HepG2 (cell line): Measurements from ENCODE around the gene CDHR5. TPM values are rescaled to one million over a fixed set of nuclear protein-coding genes. Genes with fewer than 3 reads are reported as not detected.

ENCODE experiments used
- CBFB ChIP-seq: sonication (generic); formaldehyde crosslinking; IDR thresholded peaks from 2 replicates; pipeline ENCODE4 v1.4.0; 2020; ENCODE audit warnings: missing genetic modification reagents
- GPN1 ChIP-seq: sonication (generic); formaldehyde crosslinking; IDR thresholded peaks from 2 replicates; pipeline ENCODE4 v1.5.1; 2020; ENCODE audit warnings: missing genetic modification reagents, borderline replicate concordance
- MIER2 ChIP-seq: IDR thresholded peaks from 2 replicates; pipeline ENCODE4 v1.6.1; 2016; ENCODE audit warnings: missing biosample characterization, missing genetic modification reagents
- MXD4 ChIP-seq: IDR thresholded peaks from 2 replicates; pipeline ENCODE4 v1.6.1; 2016; ENCODE audit warnings: mild to moderate bottlenecking, missing biosample characterization, missing genetic modification reagents
- NONO ChIP-seq, 2 experiments: fragments of 450-650 bp in 1 of 2; sonication (generic) in 1 of 2; formaldehyde crosslinking in 1 of 2; IDR thresholded peaks in 1 of 2; conservative IDR thresholded peaks in 1 of 2; 2 replicates each; pipeline versions ENCODE4 v1.6.1 to v1.8.0; 2017 to 2022; ENCODE audit warnings: mild to moderate bottlenecking in 1 of 2, missing genetic modification reagents in 1 of 2, moderate library complexity in 1 of 2
- ZBTB21 ChIP-seq: sonication (generic); formaldehyde crosslinking; IDR thresholded peaks from 2 replicates; pipeline ENCODE4 v1.4.0; 2020; ENCODE audit warnings: missing genetic modification reagents
- ZFP36L2 ChIP-seq: sonication (generic); formaldehyde crosslinking; IDR thresholded peaks from 2 replicates; pipeline ENCODE4 v1.4.0; 2020; ENCODE audit warnings: missing genetic modification reagents
- ZKSCAN5 ChIP-seq: sonication (generic); formaldehyde crosslinking; IDR thresholded peaks from 2 replicates; pipeline ENCODE4 v1.5.1; 2020; ENCODE audit warnings: mild to moderate bottlenecking, missing genetic modification reagents
- ZMYM2 ChIP-seq: sonication (generic); formaldehyde crosslinking; IDR thresholded peaks from 2 replicates; pipeline ENCODE4 v1.8.0; 2022; ENCODE audit warnings: mild to moderate bottlenecking, missing genetic modification reagents
- ZNF703 ChIP-seq: sonication (generic); formaldehyde crosslinking; IDR thresholded peaks from 2 replicates; pipeline ENCODE4 v1.5.1; 2020; ENCODE audit warnings: missing genetic modification reagents, mild to moderate bottlenecking, moderate library complexity, borderline replicate concordance
- ZNF850 ChIP-seq: sonication (generic); formaldehyde crosslinking; conservative IDR thresholded peaks from 2 replicates; pipeline ENCODE4 v1.9.0; 2021; ENCODE audit warnings: mild to moderate bottlenecking, missing genetic modification reagents
- polyA plus RNA-seq, 8 experiments: library from polyadenylated mRNA; depleted of rRNA in 3 of 8; stranded (reverse) in 7 of 8; unstranded in 1 of 8; fragments of >200 nt; fragmentation: Illumina TruSeq in 4 of 8; extraction: Trizol in 4 of 8; gene quantifications; 2 replicates each; pipeline versions ENCODE4 v1.2.1 to v1.2.3, GENCODE V29; 2011 to 2016; ENCODE audit warnings: low read depth in 4 of 8, missing spikeins in 1 of 8, mixed read lengths in 1 of 8; ENCODE audit not compliant: insufficient read depth in 1 of 8
- total RNA-seq, 5 experiments: library from RNA; depleted of rRNA; stranded (reverse); fragments of >200 nt; fragmentation: Illumina TruSeq; extraction: Trizol; gene quantifications; 2 replicates each; pipeline ENCODE4 v1.2.3, GENCODE V29; 2016; ENCODE audit warnings: low read depth in 1 of 5
- TF ChIP-seq, protein P1 (sequence below): sonication (generic); formaldehyde crosslinking; IDR thresholded peaks from 2 replicates; pipeline ENCODE4 v1.9.0; 2022; ENCODE audit warnings: low read depth, missing genetic modification reagents
- TF ChIP-seq, protein P2 (sequence below): sonication (generic); formaldehyde crosslinking; IDR thresholded peaks from 2 replicates; pipeline ENCODE4 v1.4.0; 2020; ENCODE audit warnings: missing genetic modification reagents
- TF ChIP-seq, protein P3 (sequence below): conservative IDR thresholded peaks from 2 replicates; pipeline ENCODE4 v1.6.1; 2018; ENCODE audit warnings: missing genetic modification reagents
- TF ChIP-seq, protein P4 (sequence below): sonication (generic); formaldehyde crosslinking; IDR thresholded peaks from 2 replicates; pipeline ENCODE4 v1.5.0; 2020; ENCODE audit warnings: mild to moderate bottlenecking, missing genetic modification reagents
- TF ChIP-seq, protein P5 (sequence below): sonication (generic); formaldehyde crosslinking; IDR thresholded peaks from 2 replicates; pipeline ENCODE4 v1.8.0; 2022; ENCODE audit warnings: missing genetic modification reagents, mild to moderate bottlenecking, borderline replicate concordance

Gene CDHR5
- total and polyA plus RNA-seq, 2 of the 13 experiments (the other 11 are each of a cell fraction or from before 2014, with no cell fraction given), result 0.46 to 0.71 TPM

DNA sequence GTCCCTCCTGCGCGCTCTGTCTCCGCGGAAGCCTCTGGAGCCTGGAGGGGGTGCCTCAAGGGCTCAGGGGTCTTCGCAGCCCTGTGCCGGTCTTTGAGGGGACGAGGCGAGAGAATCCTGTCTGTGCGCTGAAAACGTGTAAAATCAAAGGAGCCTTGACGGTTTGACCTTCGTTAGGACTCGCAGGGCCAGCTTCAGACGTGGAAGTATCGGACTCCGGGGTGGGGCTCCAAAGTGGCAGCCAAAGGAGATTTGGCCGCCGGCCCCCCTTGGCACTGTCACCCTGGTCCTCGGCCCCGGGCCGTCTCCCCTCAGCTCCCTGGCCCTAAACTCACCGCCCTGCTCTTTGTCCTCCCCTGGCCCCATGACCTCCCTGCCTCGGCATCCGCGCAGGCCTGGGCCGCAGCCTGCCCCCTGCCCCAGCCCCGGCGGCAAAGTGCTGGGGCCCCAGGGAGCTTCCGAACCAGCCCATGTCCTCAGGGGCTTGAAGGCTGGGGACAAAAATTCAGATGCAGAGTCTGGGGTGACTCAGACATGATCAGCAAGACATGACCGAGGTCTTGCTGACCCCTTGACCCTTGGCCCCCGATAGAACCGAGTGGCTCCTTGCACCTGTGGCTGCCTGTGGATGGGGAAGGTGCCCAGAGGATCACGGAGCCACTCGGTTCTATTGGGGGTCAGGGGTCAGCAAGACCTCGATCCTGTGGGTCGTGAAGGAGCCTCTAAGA is 55.4 kb downstream of the CDHR5 start (continued):
- TF ChIP-seq, protein P1, sequence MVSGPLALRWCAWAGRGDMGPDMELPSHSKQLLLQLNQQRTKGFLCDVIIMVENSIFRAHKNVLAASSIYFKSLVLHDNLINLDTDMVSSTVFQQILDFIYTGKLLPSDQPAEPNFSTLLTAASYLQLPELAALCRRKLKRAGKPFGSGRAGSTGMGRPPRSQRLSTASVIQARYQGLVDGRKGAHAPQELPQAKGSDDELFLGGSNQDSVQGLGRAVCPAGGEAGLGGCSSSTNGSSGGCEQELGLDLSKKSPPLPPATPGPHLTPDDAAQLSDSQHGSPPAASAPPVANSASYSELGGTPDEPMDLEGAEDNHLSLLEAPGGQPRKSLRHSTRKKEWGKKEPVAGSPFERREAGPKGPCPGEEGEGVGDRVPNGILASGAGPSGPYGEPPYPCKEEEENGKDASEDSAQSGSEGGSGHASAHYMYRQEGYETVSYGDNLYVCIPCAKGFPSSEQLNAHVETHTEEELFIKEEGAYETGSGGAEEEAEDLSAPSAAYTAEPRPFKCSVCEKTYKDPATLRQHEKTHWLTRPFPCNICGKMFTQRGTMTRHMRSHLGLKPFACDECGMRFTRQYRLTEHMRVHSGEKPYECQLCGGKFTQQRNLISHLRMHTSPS (CRISPR knock-in tag), result no peak
- TF ChIP-seq ZNF850 (CRISPR knock-in tag) (no peak), MIER2 (no peak), ZMYM2 (CRISPR knock-in tag) (0 out of 2 replicates have a peak, but pooled peaks have one; percentile 58), ZFP36L2 (no peak), ZKSCAN5 (CRISPR knock-in tag) (no peak), GPN1 (CRISPR knock-in tag) (no peak), MXD4 (CRISPR knock-in tag) (no peak), CBFB (CRISPR knock-in tag) (no peak), ZBTB21 (CRISPR knock-in tag) (no peak), NONO (IDR thresholded peaks at IDR 0.05) (no peak), NONO (CRISPR knock-in tag; conservative IDR thresholded peaks at IDR 0.05) (0 out of 2 replicates have a peak, but pooled peaks have one; percentile 46), ZNF703 (CRISPR knock-in tag) (no peak)
- TF ChIP-seq, protein P2, sequence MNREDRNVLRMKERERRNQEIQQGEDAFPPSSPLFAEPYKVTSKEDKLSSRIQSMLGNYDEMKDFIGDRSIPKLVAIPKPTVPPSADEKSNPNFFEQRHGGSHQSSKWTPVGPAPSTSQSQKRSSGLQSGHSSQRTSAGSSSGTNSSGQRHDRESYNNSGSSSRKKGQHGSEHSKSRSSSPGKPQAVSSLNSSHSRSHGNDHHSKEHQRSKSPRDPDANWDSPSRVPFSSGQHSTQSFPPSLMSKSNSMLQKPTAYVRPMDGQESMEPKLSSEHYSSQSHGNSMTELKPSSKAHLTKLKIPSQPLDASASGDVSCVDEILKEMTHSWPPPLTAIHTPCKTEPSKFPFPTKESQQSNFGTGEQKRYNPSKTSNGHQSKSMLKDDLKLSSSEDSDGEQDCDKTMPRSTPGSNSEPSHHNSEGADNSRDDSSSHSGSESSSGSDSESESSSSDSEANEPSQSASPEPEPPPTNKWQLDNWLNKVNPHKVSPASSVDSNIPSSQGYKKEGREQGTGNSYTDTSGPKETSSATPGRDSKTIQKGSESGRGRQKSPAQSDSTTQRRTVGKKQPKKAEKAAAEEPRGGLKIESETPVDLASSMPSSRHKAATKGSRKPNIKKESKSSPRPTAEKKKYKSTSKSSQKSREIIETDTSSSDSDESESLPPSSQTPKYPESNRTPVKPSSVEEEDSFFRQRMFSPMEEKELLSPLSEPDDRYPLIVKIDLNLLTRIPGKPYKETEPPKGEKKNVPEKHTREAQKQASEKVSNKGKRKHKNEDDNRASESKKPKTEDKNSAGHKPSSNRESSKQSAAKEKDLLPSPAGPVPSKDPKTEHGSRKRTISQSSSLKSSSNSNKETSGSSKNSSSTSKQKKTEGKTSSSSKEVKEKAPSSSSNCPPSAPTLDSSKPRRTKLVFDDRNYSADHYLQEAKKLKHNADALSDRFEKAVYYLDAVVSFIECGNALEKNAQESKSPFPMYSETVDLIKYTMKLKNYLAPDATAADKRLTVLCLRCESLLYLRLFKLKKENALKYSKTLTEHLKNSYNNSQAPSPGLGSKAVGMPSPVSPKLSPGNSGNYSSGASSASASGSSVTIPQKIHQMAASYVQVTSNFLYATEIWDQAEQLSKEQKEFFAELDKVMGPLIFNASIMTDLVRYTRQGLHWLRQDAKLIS (CRISPR knock-in tag), result no peak
- TF ChIP-seq, protein P3, sequence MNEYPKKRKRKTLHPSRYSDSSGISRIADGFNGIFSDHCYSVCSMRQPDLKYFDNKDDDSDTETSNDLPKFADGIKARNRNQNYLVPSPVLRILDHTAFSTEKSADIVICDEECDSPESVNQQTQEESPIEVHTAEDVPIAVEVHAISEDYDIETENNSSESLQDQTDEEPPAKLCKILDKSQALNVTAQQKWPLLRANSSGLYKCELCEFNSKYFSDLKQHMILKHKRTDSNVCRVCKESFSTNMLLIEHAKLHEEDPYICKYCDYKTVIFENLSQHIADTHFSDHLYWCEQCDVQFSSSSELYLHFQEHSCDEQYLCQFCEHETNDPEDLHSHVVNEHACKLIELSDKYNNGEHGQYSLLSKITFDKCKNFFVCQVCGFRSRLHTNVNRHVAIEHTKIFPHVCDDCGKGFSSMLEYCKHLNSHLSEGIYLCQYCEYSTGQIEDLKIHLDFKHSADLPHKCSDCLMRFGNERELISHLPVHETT (CRISPR knock-in tag), result no peak
- TF ChIP-seq, protein P4, sequence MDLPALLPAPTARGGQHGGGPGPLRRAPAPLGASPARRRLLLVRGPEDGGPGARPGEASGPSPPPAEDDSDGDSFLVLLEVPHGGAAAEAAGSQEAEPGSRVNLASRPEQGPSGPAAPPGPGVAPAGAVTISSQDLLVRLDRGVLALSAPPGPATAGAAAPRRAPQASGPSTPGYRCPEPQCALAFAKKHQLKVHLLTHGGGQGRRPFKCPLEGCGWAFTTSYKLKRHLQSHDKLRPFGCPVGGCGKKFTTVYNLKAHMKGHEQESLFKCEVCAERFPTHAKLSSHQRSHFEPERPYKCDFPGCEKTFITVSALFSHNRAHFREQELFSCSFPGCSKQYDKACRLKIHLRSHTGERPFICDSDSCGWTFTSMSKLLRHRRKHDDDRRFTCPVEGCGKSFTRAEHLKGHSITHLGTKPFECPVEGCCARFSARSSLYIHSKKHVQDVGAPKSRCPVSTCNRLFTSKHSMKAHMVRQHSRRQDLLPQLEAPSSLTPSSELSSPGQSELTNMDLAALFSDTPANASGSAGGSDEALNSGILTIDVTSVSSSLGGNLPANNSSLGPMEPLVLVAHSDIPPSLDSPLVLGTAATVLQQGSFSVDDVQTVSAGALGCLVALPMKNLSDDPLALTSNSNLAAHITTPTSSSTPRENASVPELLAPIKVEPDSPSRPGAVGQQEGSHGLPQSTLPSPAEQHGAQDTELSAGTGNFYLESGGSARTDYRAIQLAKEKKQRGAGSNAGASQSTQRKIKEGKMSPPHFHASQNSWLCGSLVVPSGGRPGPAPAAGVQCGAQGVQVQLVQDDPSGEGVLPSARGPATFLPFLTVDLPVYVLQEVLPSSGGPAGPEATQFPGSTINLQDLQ, result no peak
- TF ChIP-seq, protein P5, sequence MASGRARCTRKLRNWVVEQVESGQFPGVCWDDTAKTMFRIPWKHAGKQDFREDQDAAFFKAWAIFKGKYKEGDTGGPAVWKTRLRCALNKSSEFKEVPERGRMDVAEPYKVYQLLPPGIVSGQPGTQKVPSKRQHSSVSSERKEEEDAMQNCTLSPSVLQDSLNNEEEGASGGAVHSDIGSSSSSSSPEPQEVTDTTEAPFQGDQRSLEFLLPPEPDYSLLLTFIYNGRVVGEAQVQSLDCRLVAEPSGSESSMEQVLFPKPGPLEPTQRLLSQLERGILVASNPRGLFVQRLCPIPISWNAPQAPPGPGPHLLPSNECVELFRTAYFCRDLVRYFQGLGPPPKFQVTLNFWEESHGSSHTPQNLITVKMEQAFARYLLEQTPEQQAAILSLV (CRISPR knock-in tag), result 0 out of 2 replicates have a peak, but pooled peaks have one; percentile 20
